PFSK-1 (cell line): ENCODE measurements around the gene PKP2. TPM values are rescaled to one million over a fixed set of nuclear protein-coding genes. Genes with fewer than 3 reads are reported as not detected.

Experiments used
- FOXP2 ChIP-seq: optimal IDR thresholded peaks from 2 replicates; pipeline ENCODE3; 2011; ENCODE audit warnings: borderline replicate concordance, control low read depth, inconsistent platforms; ENCODE audit not compliant: insufficient read depth; ENCODE audit errors: extremely low read length, extremely low read depth
- POLR2AphosphoS5 ChIP-seq: IDR thresholded peaks from 2 replicates; pipeline ENCODE4 v1.6.1; 2012; ENCODE audit warnings: low read depth, mild to moderate bottlenecking, control low read depth, low read length, moderate library complexity
- SIN3A ChIP-seq: IDR thresholded peaks from 2 replicates; pipeline ENCODE4 v1.6.1; 2012; ENCODE audit warnings: mild to moderate bottlenecking, low read length, moderate library complexity, borderline replicate concordance; ENCODE audit not compliant: insufficient read depth
- TAF1 ChIP-seq: IDR thresholded peaks from 2 replicates; pipeline ENCODE4 v1.6.1; 2012; ENCODE audit warnings: low read length, control low read depth, borderline replicate concordance; ENCODE audit not compliant: insufficient read depth
- polyA plus RNA-seq: library from polyadenylated mRNA; unstranded; fragments of >200 nt; gene quantifications from one replicate; pipeline ENCODE4 v1.2.1, GENCODE V29; 2012; ENCODE audit warnings: low read depth, missing spikeins; ENCODE audit not compliant: insufficient read length
- TF ChIP-seq, protein P1 (sequence below), 2 experiments: IDR thresholded peaks; 2 replicates each; pipeline versions ENCODE4 v1.6.1 to v1.8.0; 2011 to 2012; ENCODE audit warnings: low read depth in 2 of 2, low read length in 2 of 2, control low read depth in 1 of 2, inconsistent platforms in 1 of 2, mild to moderate bottlenecking in 1 of 2, moderate library complexity in 1 of 2; ENCODE audit not compliant: insufficient read depth in 1 of 2

Gene PKP2
- not detected for polyA plus RNA-seq

- no peak for TF ChIP-seq TAF1
- TF ChIP-seq, protein P1, sequence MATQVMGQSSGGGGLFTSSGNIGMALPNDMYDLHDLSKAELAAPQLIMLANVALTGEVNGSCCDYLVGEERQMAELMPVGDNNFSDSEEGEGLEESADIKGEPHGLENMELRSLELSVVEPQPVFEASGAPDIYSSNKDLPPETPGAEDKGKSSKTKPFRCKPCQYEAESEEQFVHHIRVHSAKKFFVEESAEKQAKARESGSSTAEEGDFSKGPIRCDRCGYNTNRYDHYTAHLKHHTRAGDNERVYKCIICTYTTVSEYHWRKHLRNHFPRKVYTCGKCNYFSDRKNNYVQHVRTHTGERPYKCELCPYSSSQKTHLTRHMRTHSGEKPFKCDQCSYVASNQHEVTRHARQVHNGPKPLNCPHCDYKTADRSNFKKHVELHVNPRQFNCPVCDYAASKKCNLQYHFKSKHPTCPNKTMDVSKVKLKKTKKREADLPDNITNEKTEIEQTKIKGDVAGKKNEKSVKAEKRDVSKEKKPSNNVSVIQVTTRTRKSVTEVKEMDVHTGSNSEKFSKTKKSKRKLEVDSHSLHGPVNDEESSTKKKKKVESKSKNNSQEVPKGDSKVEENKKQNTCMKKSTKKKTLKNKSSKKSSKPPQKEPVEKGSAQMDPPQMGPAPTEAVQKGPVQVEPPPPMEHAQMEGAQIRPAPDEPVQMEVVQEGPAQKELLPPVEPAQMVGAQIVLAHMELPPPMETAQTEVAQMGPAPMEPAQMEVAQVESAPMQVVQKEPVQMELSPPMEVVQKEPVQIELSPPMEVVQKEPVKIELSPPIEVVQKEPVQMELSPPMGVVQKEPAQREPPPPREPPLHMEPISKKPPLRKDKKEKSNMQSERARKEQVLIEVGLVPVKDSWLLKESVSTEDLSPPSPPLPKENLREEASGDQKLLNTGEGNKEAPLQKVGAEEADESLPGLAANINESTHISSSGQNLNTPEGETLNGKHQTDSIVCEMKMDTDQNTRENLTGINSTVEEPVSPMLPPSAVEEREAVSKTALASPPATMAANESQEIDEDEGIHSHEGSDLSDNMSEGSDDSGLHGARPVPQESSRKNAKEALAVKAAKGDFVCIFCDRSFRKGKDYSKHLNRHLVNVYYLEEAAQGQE (IDR thresholded peaks at IDR 0.05; ENCODE audit: insufficient read depth in 1 of 2, low read depth in 2 of 2, low read length in 2 of 2): peak in 1 of 2 experiments; percentile 67; a peak in 1 of 4 replicates
Observed at GRCh38 chr12:32896432-32897280, at the start of gene PKP2. TSS of gene PKP2 (minus strand) at chr12:32896777. CDS start at chr12:32896731, 46 bp downstream.

DNA sequence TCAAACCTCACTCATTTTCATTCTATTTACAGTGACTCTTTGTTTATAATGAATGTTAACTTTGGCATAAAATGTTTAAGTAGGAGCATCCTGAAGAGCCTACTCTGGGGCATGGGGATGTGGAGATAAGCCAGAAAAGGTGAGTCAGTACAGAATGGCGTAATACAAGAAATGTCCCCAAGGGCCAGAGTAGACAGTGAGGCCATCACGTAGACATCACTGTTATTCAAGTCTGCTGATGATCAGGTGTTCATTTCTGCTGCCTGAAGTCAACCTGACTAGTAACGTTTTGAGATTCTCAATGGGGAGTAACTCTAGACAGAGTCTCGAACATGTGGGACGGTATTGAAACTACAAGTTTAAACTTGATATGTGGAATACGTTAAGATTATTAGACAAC is 47.6 kb upstream of the PKP2 start:
- no peak for TF ChIP-seq POLR2AphosphoS5
- TF ChIP-seq TAF1: no peak
- TF ChIP-seq, protein P1 (IDR thresholded peaks at IDR 0.05; ENCODE audit: insufficient read depth in 1 of 2, low read depth in 2 of 2, low read length in 2 of 2): no peak
- no peak for TF ChIP-seq FOXP2
- TF ChIP-seq SIN3A: no peak

DNA sequence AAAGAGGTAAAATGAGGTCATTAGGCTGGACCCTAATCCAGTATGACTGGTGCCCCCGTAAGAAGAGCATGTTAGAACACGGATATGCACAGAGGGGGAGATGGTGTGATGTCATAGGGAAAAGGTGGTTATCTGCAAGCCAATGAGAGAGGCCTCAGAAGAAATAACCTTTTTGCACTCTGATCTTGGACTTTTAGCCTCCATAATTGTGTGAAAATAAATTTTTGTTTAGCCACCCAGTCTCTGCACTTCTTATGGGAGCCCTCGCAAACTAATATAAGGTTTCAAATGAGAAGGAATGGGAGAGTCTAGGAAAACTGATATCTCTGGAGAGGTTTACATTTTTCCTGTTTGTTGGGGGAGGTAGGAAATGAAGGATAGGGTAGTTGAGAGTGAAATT is 43.2 kb upstream of the PKP2 start:
- TF ChIP-seq POLR2AphosphoS5: no peak
- TF ChIP-seq SIN3A: no peak
- TF ChIP-seq TAF1: no peak
- TF ChIP-seq, protein P1 (IDR thresholded peaks at IDR 0.05; ENCODE audit: insufficient read depth in 1 of 2, low read depth in 2 of 2, low read length in 2 of 2): no peak

DNA sequence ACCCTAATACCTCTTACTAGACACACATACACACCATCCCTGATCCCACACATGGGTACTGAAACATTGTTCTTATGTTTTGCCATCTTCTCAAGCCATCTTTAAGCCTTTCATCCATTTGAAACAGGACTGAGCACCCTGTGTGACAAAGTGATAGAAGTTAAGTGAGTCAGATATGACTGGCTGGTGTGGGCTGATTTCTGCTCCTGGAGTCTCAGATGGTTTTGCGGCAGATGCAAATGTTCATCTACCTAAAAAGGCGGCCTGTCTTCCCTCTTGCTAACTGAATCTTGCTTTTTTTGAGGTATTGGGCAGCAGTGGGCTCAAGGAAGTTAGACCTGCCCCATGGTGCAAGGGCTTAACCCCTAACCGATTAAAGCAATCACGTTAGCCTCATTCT is 30.4 kb upstream of the PKP2 start:
- TF ChIP-seq FOXP2 (no peak), SIN3A (no peak), TAF1 (no peak), POLR2AphosphoS5 (no peak)
- TF ChIP-seq, protein P1 (IDR thresholded peaks at IDR 0.05; ENCODE audit: insufficient read depth in 1 of 2, low read depth in 2 of 2, low read length in 2 of 2): no peak

DNA sequence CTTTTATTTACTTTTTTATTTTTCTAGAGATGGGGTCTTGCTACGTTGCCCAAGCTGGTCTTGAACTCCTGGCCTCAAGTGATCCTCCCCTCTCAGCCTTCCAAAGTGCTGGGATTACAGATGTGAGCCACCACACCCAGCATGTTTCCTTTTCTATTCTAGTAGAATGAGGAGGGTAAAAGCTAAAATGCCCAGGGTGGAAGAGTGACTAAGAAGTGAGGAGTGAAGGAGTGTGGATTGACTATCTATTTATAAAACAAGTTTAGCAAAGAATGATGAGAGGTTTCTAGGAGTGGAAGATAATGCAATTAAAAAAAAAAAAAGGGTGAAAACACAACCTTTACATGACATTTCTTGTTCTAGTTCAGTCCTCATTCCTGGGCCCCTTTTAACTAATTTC is 29.8 kb upstream of the PKP2 start:
- TF ChIP-seq FOXP2: no peak
- no peak for TF ChIP-seq SIN3A
- TF ChIP-seq POLR2AphosphoS5: no peak
- TF ChIP-seq, protein P1 (IDR thresholded peaks at IDR 0.05; ENCODE audit: insufficient read depth in 1 of 2, low read depth in 2 of 2, low read length in 2 of 2): no peak
- no peak for TF ChIP-seq TAF1
